Glutamatergic neuron (in vitro differentiated cells): ENCODE results near the gene ABCA8. TPM values are rescaled to one million over a fixed set of nuclear protein-coding genes. Genes with fewer than 3 reads are reported as not detected.
A peak's percentile ranks its signal among the peaks of the same experiment; 100 is the strongest.

Experiments used
- DNase-seq: peaks from one replicate; pipeline ENCODE4 v3.0.0; 2022
- H3K27ac Mint-ChIP-seq: one replicate; pipeline ENCODE4 v1.8.0; 2020; ENCODE audit warnings: mild to moderate bottlenecking, mixed read lengths, inconsistent platforms; ENCODE audit not compliant: unreplicated experiment
- H3K27me3 Mint-ChIP-seq: one replicate; pipeline ENCODE4 v1.8.0; 2020; ENCODE audit warnings: mild to moderate bottlenecking, moderate library complexity, mixed read lengths, inconsistent platforms; ENCODE audit not compliant: unreplicated experiment
- H3K36me3 Mint-ChIP-seq: one replicate; pipeline ENCODE4 v1.8.0; 2020; ENCODE audit warnings: mild to moderate bottlenecking, mixed read lengths, inconsistent platforms; ENCODE audit not compliant: unreplicated experiment
- H3K4me1 Mint-ChIP-seq: one replicate; pipeline ENCODE4 v1.8.0; 2020; ENCODE audit warnings: mild to moderate bottlenecking, low read depth, mixed read lengths, inconsistent platforms; ENCODE audit not compliant: unreplicated experiment
- H3K4me3 Mint-ChIP-seq: one replicate; pipeline ENCODE4 v1.8.0; 2020; ENCODE audit warnings: mild to moderate bottlenecking, mixed read lengths, inconsistent platforms; ENCODE audit not compliant: unreplicated experiment
- H3K9me3 Mint-ChIP-seq: one replicate; pipeline ENCODE4 v1.8.0; 2020; ENCODE audit warnings: mild to moderate bottlenecking, moderate library complexity, mixed read lengths, inconsistent platforms; ENCODE audit not compliant: unreplicated experiment
- CTCF ChIP-seq: fragments of 200-600 bp; sonication (generic); IDR thresholded peaks from one replicate; pipeline ENCODE4 v1.5.0; 2021; ENCODE audit not compliant: partially characterized antibody, unreplicated experiment
- total RNA-seq: library from RNA; stranded (reverse); fragmentation: NEBNext Ultra II Directional; extraction: Animal tissue kit (Norgen Biotek cat#: 25700); gene quantifications from one replicate; pipeline ENCODE4 v1.2.1, GENCODE V29; 2021; ENCODE audit not compliant: unreplicated experiment

ABCA8 gene
- total RNA-seq, 1 donor from 2014 or later: not detected

- no peak overlapping the region for H3K4me3 Mint-ChIP-seq
- no peak for TF ChIP-seq CTCF
- peaks cover 3% of the 10 kb centered on the region for H3K27me3 Mint-ChIP-seq
- peak; percentile 13 for DNase-seq
- no peaks in the 10 kb centered on the region for H3K36me3 Mint-ChIP-seq
- no peaks in the 10 kb centered on the region for H3K9me3 Mint-ChIP-seq
- peaks cover 4% of the 10 kb centered on the region for H3K4me1 Mint-ChIP-seq
- H3K27ac Mint-ChIP-seq: no peak overlapping the region
Observed at GRCh38 chr17:68910789-68911431, 44.3 kb downstream of the ABCA8 start.

DNA sequence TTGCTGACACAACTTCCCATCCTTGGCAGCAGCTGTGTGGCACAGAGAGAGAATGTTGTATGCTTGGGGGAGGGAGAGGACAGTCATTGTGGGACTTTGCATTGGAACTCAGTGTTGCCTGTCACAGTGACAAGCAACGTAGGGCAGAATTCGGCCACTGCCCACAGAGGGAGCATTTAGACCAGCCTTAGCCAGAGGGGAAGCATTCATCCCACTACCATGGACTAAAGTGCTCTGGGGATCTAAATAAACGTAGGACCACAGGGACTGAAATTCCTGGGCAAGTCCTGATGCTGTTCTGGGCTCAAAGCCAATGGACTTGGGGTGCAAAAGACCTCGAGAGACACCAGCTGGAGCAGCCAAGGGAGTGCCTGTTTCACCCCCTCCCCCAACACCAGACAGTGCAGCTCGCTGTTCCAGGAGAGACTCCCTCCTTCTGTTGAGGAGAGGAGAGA is 44.9 kb downstream of the ABCA8 start:
- H3K4me1 Mint-ChIP-seq: peaks cover 4% of the 10 kb centered on the region
- no peaks in the 10 kb centered on the region for H3K36me3 Mint-ChIP-seq
- H3K4me3 Mint-ChIP-seq: no peak overlapping the region
- peaks cover 3% of the 10 kb centered on the region for H3K27me3 Mint-ChIP-seq
- H3K9me3 Mint-ChIP-seq: no peaks in the 10 kb centered on the region
- H3K27ac Mint-ChIP-seq: no peak overlapping the region
- no peak for TF ChIP-seq CTCF
- DNase-seq: no peak

- no peak for DNase-seq
- TF ChIP-seq CTCF: no peak
- peaks cover 3% of the 10 kb centered on the region for H3K27me3 Mint-ChIP-seq
- H3K27ac Mint-ChIP-seq: no peak overlapping the region
- H3K4me3 Mint-ChIP-seq: no peak overlapping the region
- no peaks in the 10 kb centered on the region for H3K36me3 Mint-ChIP-seq
- H3K9me3 Mint-ChIP-seq: no peaks in the 10 kb centered on the region
- peaks cover 4% of the 10 kb centered on the region for H3K4me1 Mint-ChIP-seq
Observed at GRCh38 chr17:68909066-68909465, 46.1 kb downstream of the ABCA8 start.

DNA sequence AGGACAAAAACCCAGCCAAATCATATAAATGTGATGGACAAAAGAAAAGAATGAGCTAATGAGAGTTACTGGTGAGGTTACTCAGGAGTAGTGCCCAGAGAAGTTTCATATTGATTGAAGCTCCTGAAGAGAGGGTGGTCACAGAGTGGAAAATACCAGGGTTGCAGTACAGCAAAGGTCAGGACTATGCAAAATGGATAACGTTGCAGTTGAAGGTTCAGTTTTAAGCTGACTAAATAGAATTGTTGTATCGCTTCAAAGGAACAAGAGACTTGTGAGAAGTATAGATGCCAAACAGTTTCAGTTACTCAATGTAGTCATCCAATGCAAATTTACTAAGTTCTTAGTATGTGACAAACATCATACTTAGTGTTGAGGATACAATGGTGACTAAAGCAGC is 47.1 kb downstream of the ABCA8 start:
- no peak overlapping the region for H3K4me3 Mint-ChIP-seq
- TF ChIP-seq CTCF: no peak
- DNase-seq: no peak
- H3K9me3 Mint-ChIP-seq: no peaks in the 10 kb centered on the region
- peaks cover 3% of the 10 kb centered on the region for H3K27me3 Mint-ChIP-seq
- H3K36me3 Mint-ChIP-seq: no peaks in the 10 kb centered on the region
- H3K27ac Mint-ChIP-seq: no peak overlapping the region
- H3K4me1 Mint-ChIP-seq: peaks cover 4% of the 10 kb centered on the region

DNA sequence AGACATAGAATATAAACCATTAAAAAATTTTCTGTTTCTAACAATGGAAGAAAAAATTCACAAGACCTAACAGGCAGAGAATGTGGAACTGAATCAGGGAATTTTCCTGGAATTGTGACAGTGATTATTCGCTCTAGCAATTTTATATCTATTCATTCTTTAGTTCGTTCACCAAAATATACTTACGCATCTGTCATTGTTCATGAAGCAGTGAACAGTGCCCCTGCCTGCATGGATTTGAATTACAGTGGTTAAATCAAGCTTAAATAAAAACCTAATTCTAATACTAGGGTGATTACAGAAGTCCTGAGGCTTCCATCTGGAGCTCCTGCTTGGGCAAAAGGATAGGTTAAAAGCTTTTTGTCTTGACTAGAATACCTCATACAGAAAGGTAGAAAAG is 48.6 kb downstream of the ABCA8 start:
- no peak overlapping the region for H3K27ac Mint-ChIP-seq
- H3K4me1 Mint-ChIP-seq: peaks cover 4% of the 10 kb centered on the region
- H3K36me3 Mint-ChIP-seq: no peaks in the 10 kb centered on the region
- DNase-seq: no peak
- peaks cover 1% of the 10 kb centered on the region for H3K27me3 Mint-ChIP-seq
- H3K9me3 Mint-ChIP-seq: no peaks in the 10 kb centered on the region
- peak; percentile 62 for TF ChIP-seq CTCF
- H3K4me3 Mint-ChIP-seq: no peak overlapping the region
